ENCODE measurements around the gene GARIN6.
"Not testable (repeated sequence)": the region's sequence is repeated elsewhere in the genome, so short reads cannot be mapped to it uniquely, and the experiment has no call there.

GARIN6 gene

DNA sequence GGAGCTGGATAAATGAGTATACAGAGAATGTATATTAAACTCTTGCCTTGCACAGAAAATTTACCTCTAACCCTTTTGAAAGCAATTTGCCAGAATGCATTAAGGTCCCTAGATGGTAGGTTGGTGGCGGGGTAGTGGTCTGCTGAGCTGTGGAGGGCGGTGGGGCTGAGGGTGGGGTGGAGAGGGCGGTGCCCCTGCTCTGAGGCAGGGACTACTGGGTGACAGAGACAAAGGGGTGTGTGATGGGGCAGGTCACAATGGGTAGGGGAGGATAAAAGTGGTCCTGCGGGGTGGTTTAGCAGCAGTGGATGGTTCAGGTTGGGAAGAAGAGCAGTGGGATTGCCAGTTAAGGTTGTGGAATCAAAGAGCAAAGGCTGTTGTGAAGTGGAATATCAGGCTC, at the start of gene GARIN6:
Gene GARIN6, plus strand, starts transcription at position 301 of the 400 bp plus-strand sequence. CDS start 422 bp downstream, outside the sequence.
- TF ChIP-seq ZNF274 (IDR thresholded peaks at IDR 0.05; ENCODE audit: low read depth, low read length) = no peak
- no peak within 1 kb of the TSS for H3K4me3 ChIP-seq (ENCODE audit: low read length)

DNA sequence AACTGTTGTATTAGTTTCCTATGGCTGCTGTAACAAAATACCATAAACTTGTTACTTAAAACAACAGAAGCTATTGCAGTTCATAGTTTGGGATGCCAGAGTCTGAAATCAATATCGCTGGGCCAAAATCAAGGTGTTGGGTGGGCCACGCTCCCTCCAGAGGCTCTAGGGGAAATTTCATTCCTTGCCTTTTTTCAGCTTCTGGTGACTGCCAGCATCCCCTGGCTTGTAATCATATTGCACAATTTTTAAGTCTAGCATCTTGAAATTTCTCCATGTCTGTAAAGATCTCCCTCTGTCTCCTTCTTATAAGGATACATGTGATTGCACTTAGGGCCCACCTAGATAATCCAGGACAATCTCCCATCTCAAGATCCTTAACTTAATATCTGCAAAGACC, 48.8 kb upstream of the GARIN6 start:
- no peak for TF ChIP-seq ZNF274 (IDR thresholded peaks at IDR 0.05; ENCODE audit: low read depth, low read length)
- H3K4me3 ChIP-seq (ENCODE audit: low read length) = no peak overlapping the region

GRCh38 chr12:99600388-99600787, 47.2 kb upstream of the GARIN6 start:
- no peak overlapping the region for H3K4me3 ChIP-seq (ENCODE audit: low read length)
- no peak for TF ChIP-seq ZNF274 (IDR thresholded peaks at IDR 0.05; ENCODE audit: low read depth, low read length)

GRCh38 chr12:99609455-99610181, 37.9 kb upstream of the GARIN6 start:
- no peak for TF ChIP-seq ZNF274 (IDR thresholded peaks at IDR 0.05; ENCODE audit: low read depth, low read length)
- no peak overlapping the region for H3K4me3 ChIP-seq (ENCODE audit: low read length)

DNA sequence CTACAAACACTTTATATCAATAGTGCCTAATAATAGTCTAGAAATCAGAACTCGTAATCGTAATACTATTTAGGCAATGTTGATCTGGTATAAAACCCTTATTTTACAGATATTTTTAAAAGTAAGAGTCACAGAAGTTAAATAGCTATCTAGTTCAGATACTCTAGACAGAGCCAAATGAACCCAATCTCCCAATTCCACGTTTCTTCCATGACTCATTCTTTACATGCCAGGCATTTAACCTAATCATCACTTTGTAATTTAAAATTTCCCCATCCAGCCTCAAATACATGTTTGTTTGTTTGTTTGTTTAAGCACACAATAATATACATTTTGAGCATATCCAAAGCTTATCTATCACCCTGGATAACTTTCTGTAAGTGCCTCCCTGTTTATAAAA, 36.4 kb upstream of the GARIN6 start:
- TF ChIP-seq ZNF274 (IDR thresholded peaks at IDR 0.05; ENCODE audit: low read depth, low read length) = no peak

DNA sequence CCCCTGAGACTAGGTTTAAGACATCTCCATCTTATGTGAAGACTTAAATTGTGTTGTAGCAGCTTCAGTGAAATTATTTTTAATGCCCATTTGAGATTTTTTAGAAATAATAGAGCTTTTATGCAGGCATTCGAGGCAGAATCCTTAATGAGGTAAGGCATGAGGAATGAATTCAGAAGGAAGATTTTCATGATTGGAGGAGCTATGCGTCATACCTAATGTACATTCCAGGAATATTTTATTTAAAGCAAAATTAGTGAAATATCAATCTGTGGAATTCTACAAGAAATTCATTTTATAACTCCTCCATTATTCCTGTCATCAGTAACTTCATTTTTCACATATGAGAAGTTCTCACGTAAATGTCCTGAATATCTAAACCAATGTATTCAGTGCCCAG, 36.0 kb upstream of the GARIN6 start:
- no peak overlapping the region for H3K4me3 ChIP-seq (ENCODE audit: low read length)
- no peak for TF ChIP-seq ZNF274 (IDR thresholded peaks at IDR 0.05; ENCODE audit: low read depth, low read length)

More for the DNA sequence above, 36.4 kb upstream of the GARIN6 start:
- H3K4me3 ChIP-seq (ENCODE audit: low read length) = no peak overlapping the region

- TF ChIP-seq ZNF274 (IDR thresholded peaks at IDR 0.05; ENCODE audit: low read depth, low read length) = no peak
- H3K4me3 ChIP-seq (ENCODE audit: low read length) = no peak overlapping the region
These were observed 28.9 kb upstream of the GARIN6 start for GRCh38 chr12:99618657-99619056.

GRCh38 chr12:99619389-99620158, 28.0 kb upstream of the GARIN6 start:
- H3K4me3 ChIP-seq (ENCODE audit: low read length) = no peak overlapping the region
- TF ChIP-seq ZNF274 (IDR thresholded peaks at IDR 0.05; ENCODE audit: low read depth, low read length) = no peak

- no peak for TF ChIP-seq ZNF274 (IDR thresholded peaks at IDR 0.05; ENCODE audit: low read depth, low read length)
These were observed 27.4 kb upstream of the GARIN6 start for GRCh38 chr12:99620159-99620479.

GRCh38 chr12:99624591-99624990, 23.0 kb upstream of the GARIN6 start:
- H3K4me3 ChIP-seq (ENCODE audit: low read length) = not testable (repeated sequence)

More at GRCh38 chr12:99620159-99620479, 27.4 kb upstream of the GARIN6 start:
- no peak overlapping the region for H3K4me3 ChIP-seq (ENCODE audit: low read length)

- no peak overlapping the region for H3K4me3 ChIP-seq (ENCODE audit: low read length)
- TF ChIP-seq ZNF274 (IDR thresholded peaks at IDR 0.05; ENCODE audit: low read depth, low read length) = no peak
These were observed 20.1 kb upstream of the GARIN6 start for GRCh38 chr12:99627459-99627858.

DNA sequence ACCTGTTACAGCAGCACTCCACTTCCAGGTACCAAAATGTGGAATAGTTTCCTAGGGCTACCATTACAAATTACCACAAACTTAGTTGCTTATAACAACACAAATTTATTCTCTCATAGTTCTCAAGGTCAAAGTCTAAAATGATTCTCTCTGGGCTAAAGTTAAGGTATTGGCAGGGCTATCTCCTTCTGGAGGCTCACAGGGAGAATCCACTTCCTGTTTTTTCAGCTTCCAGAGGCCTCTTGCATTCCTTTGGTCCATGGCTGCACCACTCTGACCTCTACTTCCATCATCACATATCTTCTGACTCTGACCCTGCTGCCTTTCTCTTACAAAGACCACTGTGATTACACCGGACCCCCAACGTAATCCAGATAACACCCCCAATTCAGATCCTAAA, 2.9 kb upstream of the GARIN6 start:
- no peak overlapping the region for H3K4me3 ChIP-seq (ENCODE audit: low read length)
- no peak for TF ChIP-seq ZNF274 (IDR thresholded peaks at IDR 0.05; ENCODE audit: low read depth, low read length)

DNA sequence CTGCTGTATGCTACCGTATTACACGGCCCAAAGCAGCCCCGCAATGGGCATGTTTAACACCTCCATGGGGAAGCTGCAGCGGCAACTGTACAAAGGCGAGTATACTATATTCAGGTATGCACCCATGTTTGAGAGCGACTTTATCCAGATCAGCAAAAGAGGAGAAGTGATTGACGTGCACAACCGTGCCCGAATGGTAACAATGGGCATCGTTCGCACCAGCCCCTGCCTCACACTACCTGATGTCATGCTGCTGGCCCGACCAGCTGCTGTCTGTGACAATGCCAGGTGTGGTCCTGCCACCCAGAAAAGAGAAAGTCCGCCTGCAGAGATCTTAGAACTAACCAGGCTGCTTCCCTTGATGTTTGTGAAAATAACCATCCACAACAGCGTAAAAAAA, 630 bp downstream of the GARIN6 start:
- no peak for TF ChIP-seq ZNF274 (IDR thresholded peaks at IDR 0.05; ENCODE audit: low read depth, low read length)

GRCh38 chr12:99649551-99649950, 2.0 kb downstream of the GARIN6 start:
- no peak overlapping the region for H3K4me3 ChIP-seq (ENCODE audit: low read length)
- no peak for TF ChIP-seq ZNF274 (IDR thresholded peaks at IDR 0.05; ENCODE audit: low read depth, low read length)

More for the DNA sequence above, 630 bp downstream of the GARIN6 start:
- H3K4me3 ChIP-seq (ENCODE audit: low read length) = no peak overlapping the region

GRCh38 chr12:99658671-99659349, 11.3 kb downstream of the GARIN6 start:
- H3K4me3 ChIP-seq (ENCODE audit: low read length) = no peak overlapping the region
- TF ChIP-seq ZNF274 (IDR thresholded peaks at IDR 0.05; ENCODE audit: low read depth, low read length) = no peak
